ENCODE data around the gene SULT1C2. TPM values are rescaled to one million over a fixed set of nuclear protein-coding genes. Genes with fewer than 3 reads are reported as not detected.
"Not testable (repeated sequence)": the region's sequence is repeated elsewhere in the genome, so short reads cannot be mapped to it uniquely, and the experiment has no call there.

Gene SULT1C2
- polyA plus RNA-seq, 3 donors, result 42.7 to 51.7 (median 50.5) TPM

- no peak for DNase-seq (ENCODE audit: low read depth in 3 of 3, low spot score in 2 of 3)
Observed at GRCh38 chr2:108348816-108349570, 60.3 kb downstream of the SULT1C2 start.

- DNase-seq (ENCODE audit: low read depth in 3 of 3, low spot score in 2 of 3), result no peak
Observed at GRCh38 chr2:108349571-108349928, 60.9 kb downstream of the SULT1C2 start.

GRCh38 chr2:108351889-108352288 is 63.2 kb downstream of the SULT1C2 start:
- DNase-seq (ENCODE audit: low read depth in 3 of 3, low spot score in 2 of 3), result no peak

- no peak for DNase-seq (ENCODE audit: low read depth in 3 of 3, low spot score in 2 of 3)
Observed at GRCh38 chr2:108354136-108354535, 65.4 kb downstream of the SULT1C2 start.

- no peak for DNase-seq (ENCODE audit: low read depth in 3 of 3, low spot score in 2 of 3)
Observed at GRCh38 chr2:108355906-108356734, 67.4 kb downstream of the SULT1C2 start.

GRCh38 chr2:108359336-108359735 is 70.6 kb downstream of the SULT1C2 start:
- DNase-seq (ENCODE audit: low read depth in 3 of 3, low spot score in 2 of 3), result not testable (repeated sequence)

Other genes with a start within 250 kb of the SULT1C2 start
- gene SULT1C3, start 48.9 kb upstream of the SULT1C2 start, polyA plus RNA-seq (ENCODE audit: insufficient read length in 3 of 3), result not detected
- 10 to 100 TPM; 41.4 to 47.8 (median 42.6) TPM for gene SULT1C4, start 89.1 kb downstream of the SULT1C2 start, polyA plus RNA-seq (ENCODE audit: insufficient read length in 3 of 3)
- gene GCC2, start 160.3 kb downstream of the SULT1C2 start, polyA plus RNA-seq (ENCODE audit: insufficient read length in 3 of 3), result 10 to 100 TPM; 50.8 to 57.1 (median 55.3) TPM
- gene LIMS1, start 245.6 kb downstream of the SULT1C2 start, polyA plus RNA-seq (ENCODE audit: insufficient read length in 3 of 3), result 10 to 100 TPM; 50.6 to 53.8 (median 53.1) TPM

All from right renal cortex interstitium (tissue), 3 donors.